HG02798 (cell line): ENCODE results near the gene MGLL.

Source experiments
- ATAC-seq: cut with Tn5 transposase; IDR thresholded peaks from one replicate; pipeline ENCODE4 v1.9.1; 2021; ENCODE audit warnings: mild to moderate bottlenecking; ENCODE audit not compliant: unreplicated experiment, poor library complexity

The MGLL gene

GRCh38 chr3:127680798-127681221, 141.5 kb downstream of the MGLL start:
- ATAC-seq: no peak

- no peak for ATAC-seq
Measured at GRCh38 chr3:127680146-127680661, 142.1 kb downstream of the MGLL start.

GRCh38 chr3:127679534-127680145, 142.7 kb downstream of the MGLL start:
- ATAC-seq: no peak

- no peak for ATAC-seq
Measured at GRCh38 chr3:127678611-127679533, 143.4 kb downstream of the MGLL start.

- ATAC-seq: no peak
Measured at GRCh38 chr3:127678315-127678599, 144.1 kb downstream of the MGLL start.

GRCh38 chr3:127677541-127678314, 144.6 kb downstream of the MGLL start:
- ATAC-seq: no peak

GRCh38 chr3:127676921-127677351, 145.4 kb downstream of the MGLL start:
- ATAC-seq: no peak

- ATAC-seq: no peak
Measured at GRCh38 chr3:127676456-127676855, 145.9 kb downstream of the MGLL start.

- no peak for ATAC-seq
Measured at GRCh38 chr3:127675651-127676391, 146.5 kb downstream of the MGLL start.

GRCh38 chr3:127674790-127675189, 147.5 kb downstream of the MGLL start:
- no peak for ATAC-seq

GRCh38 chr3:127674101-127674721, 148.1 kb downstream of the MGLL start:
- no peak for ATAC-seq

GRCh38 chr3:127673191-127674100, 148.9 kb downstream of the MGLL start:
- ATAC-seq: peak; percentile 30

- ATAC-seq: peak; percentile 74
Measured at GRCh38 chr3:127672429-127673190, 149.7 kb downstream of the MGLL start, which contains the start of gene ABTB1. ABTB1 (plus strand) TSS chr3:127672952; CDS start chr3:127673026, 74 bp downstream.

- ATAC-seq: peak; percentile 12
Measured at GRCh38 chr3:127671523-127672428, 150.5 kb downstream of the MGLL start.

GRCh38 chr3:127670761-127671522, 151.4 kb downstream of the MGLL start:
- no peak for ATAC-seq

- no peak for ATAC-seq
Measured at GRCh38 chr3:127670229-127670559, 152.1 kb downstream of the MGLL start.
